Transverse colon (tissue), 4 donors: ENCODE results near the gene LIX1. TPM values are rescaled to one million over a fixed set of nuclear protein-coding genes. Genes with fewer than 3 reads are reported as not detected.

Experiments used
- DNase-seq: peaks from one replicate; pipeline ENCODE4 v3.0.0-alpha.2; 2019
- H3K27ac ChIP-seq, 4 donors: fragments of 200-600 bp; sonication (generic); 2 replicates each; pipeline ENCODE4 v1.5.1; 2016 to 2018; ENCODE audit warnings: inconsistent platforms in 4 of 4
- H3K27me3 ChIP-seq: fragments of 200-600 bp; sonication (generic); 2 replicates; pipeline ENCODE4 v1.5.1; 2017; ENCODE audit warnings: inconsistent platforms
- H3K36me3 ChIP-seq, 4 donors: fragments of 200-600 bp; sonication (generic); 2 replicates each; pipeline ENCODE4 v1.5.1; 2017 to 2019; ENCODE audit warnings: inconsistent platforms in 4 of 4
- H3K4me1 ChIP-seq, 4 donors: fragments of 200-600 bp; sonication (generic); 2 replicates each; pipeline ENCODE4 v1.5.1; 2017 to 2020; ENCODE audit warnings: inconsistent platforms in 4 of 4
- H3K4me3 ChIP-seq, 4 donors: fragments of 200-600 bp; sonication (generic); 1 replicate in 1 of 4; 2 replicates in 3 of 4; pipeline versions ENCODE4 v1.5.1 to v1.6.1; 2017 to 2019; ENCODE audit warnings: inconsistent platforms in 4 of 4
- H3K9me3 ChIP-seq, 2 donors: fragments of 200-600 bp; sonication (generic); 2 replicates each; pipeline ENCODE4 v1.5.1; 2017 to 2019; ENCODE audit warnings: inconsistent platforms in 2 of 2
- CTCF ChIP-seq, 5 experiments: fragments of 200-600 bp in 3 of 5; fragments of 450-650 bp in 2 of 5; sonication (generic) in 3 of 5; IDR thresholded peaks; 1 replicate in 2 of 5; 2 replicates in 3 of 5; pipeline ENCODE4 v1.5.1; 2016 to 2017; ENCODE audit warnings: antibody characterized with exemption in 5 of 5, inconsistent platforms in 3 of 5, mild to moderate bottlenecking in 2 of 5, moderate library complexity in 1 of 5
- EP300 ChIP-seq: sonication (generic); formaldehyde crosslinking; IDR thresholded peaks from one replicate; pipeline ENCODE4 v1.6.1; 2017; ENCODE audit warnings: antibody characterized with exemption, low read depth
- POLR2A ChIP-seq: fragments of 450-650 bp; IDR thresholded peaks from one replicate; pipeline ENCODE4 v1.6.1; 2016; ENCODE audit warnings: antibody characterized with exemption, mild to moderate bottlenecking, moderate library complexity
- POLR2AphosphoS5 ChIP-seq, 3 donors: sonication (generic); formaldehyde crosslinking; IDR thresholded peaks; one replicate each; pipeline ENCODE4 v1.6.1; 2016; ENCODE audit warnings: antibody characterized with exemption in 3 of 3
- WGBS, 2 donors: methylation state at CpG; one replicate each; pipeline ENCODE4 v1.1.5; 2018; ENCODE audit warnings: low coverage in 1 of 2; 5-methylcytosine and 5-hydroxymethylcytosine counted together
- in situ Hi-C, 4 donors: fragments of 200-750 bp; cut with MboI; loops; one replicate each; pipeline versions ENCODE4 v1.15.0 to v1.15.1; 2017; ENCODE audit warnings: low sequenced_read_pairs in 3 of 4, low pct_ligation_motif_present in 1 of 4, low pct_unique_long_range_greater_than_20kb in 1 of 4
- intact Hi-C: fragments of 100-400 bp; cut with DNase I; formaldehyde crosslinking; loops from one replicate; pipeline ENCODE4 v1.15.1; 2023; ENCODE audit warnings: low total_unique reads
- total RNA-seq, 4 donors: library from RNA; depleted of rRNA; stranded (reverse); fragments of >200 nt; gene quantifications; one replicate each; pipeline ENCODE4 v1.1.0, GENCODE V29; 2016

Gene LIX1
- total RNA-seq, 4 donors from 2014 or later = 0.16 to 0.41 TPM; not detected in 2

- in situ Hi-C loops (no loop called here), intact Hi-C loops (no loop called here)
- H3K4me3 ChIP-seq = no peak overlapping the region
- no peaks in the 10 kb centered on the region for H3K4me1 ChIP-seq
- no peak for TF ChIP-seq CTCF (IDR thresholded peaks at IDR 0.05)
- TF ChIP-seq POLR2AphosphoS5 (IDR thresholded peaks at IDR 0.05) = no peak
- no peaks in the 10 kb centered on the region for H3K9me3 ChIP-seq
- DNase-seq = no peak
- H3K27me3 ChIP-seq = no peaks in the 10 kb centered on the region
- WGBS, 2 donors = 91% methylated on average over 1 of the region's 1 CpG; no CpG with 5 or more reads in 1 of the 2 donors
- no peaks in the 10 kb centered on the region for H3K36me3 ChIP-seq
- no peak overlapping the region for H3K27ac ChIP-seq
Measured at GRCh38 chr5:97047076-97047475, 95.3 kb downstream of the LIX1 start.

- no peak overlapping the region for H3K27ac ChIP-seq
- no peaks in the 10 kb centered on the region for H3K9me3 ChIP-seq
- TF ChIP-seq POLR2A (no peak), EP300 (no peak), CTCF (IDR thresholded peaks at IDR 0.05) (no peak), POLR2AphosphoS5 (IDR thresholded peaks at IDR 0.05) (no peak)
- 80 to 92% methylated on average over 5 to 7 of the region's 7 CpGs for WGBS, 2 donors
- no peaks in the 10 kb centered on the region for H3K27me3 ChIP-seq
- no peaks in the 10 kb centered on the region for H3K36me3 ChIP-seq
- H3K4me1 ChIP-seq = no peaks in the 10 kb centered on the region
- DNase-seq = no peak
- H3K4me3 ChIP-seq = no peak overlapping the region
- intact Hi-C loops = no loop called here
- in situ Hi-C loops = no loop called here
Measured at GRCh38 chr5:97046270-97046982, 96.0 kb downstream of the LIX1 start.

- Histone ChIP-seq H3K4me3 (no peak overlapping the region), H3K36me3 (no peaks in the 10 kb centered on the region), H3K27me3 (no peaks in the 10 kb centered on the region), H3K27ac (no peak overlapping the region), H3K9me3 (no peaks in the 10 kb centered on the region), H3K4me1 (no peaks in the 10 kb centered on the region)
- no peak for TF ChIP-seq POLR2A
- no peak for TF ChIP-seq POLR2AphosphoS5 (IDR thresholded peaks at IDR 0.05)
- peak in 4 of 5 experiments; percentile 15 to 40 (median 26) for TF ChIP-seq CTCF (IDR thresholded peaks at IDR 0.05)
- intact Hi-C loops = no loop called here
- WGBS, 2 donors = 72% methylated on average over 2 of the region's 2 CpGs; no CpG with 5 or more reads in 1 of the 2 donors
- peak; percentile 52 for DNase-seq
- in situ Hi-C loops = no loop called here
Measured at GRCh38 chr5:97044052-97044451, 98.4 kb downstream of the LIX1 start.

- WGBS, 2 donors = 73% methylated on average over 3 of the region's 3 CpGs; no CpG with 5 or more reads in 1 of the 2 donors
- H3K9me3 ChIP-seq = no peaks in the 10 kb centered on the region
- no peaks in the 10 kb centered on the region for H3K4me1 ChIP-seq
- no peak for DNase-seq
- no peak for TF ChIP-seq CTCF (IDR thresholded peaks at IDR 0.05)
- TF ChIP-seq EP300 = no peak
- TF ChIP-seq POLR2A = no peak
- no peak for TF ChIP-seq POLR2AphosphoS5 (IDR thresholded peaks at IDR 0.05)
- no peak overlapping the region for H3K27ac ChIP-seq
- H3K36me3 ChIP-seq = no peaks in the 10 kb centered on the region
- no peaks in the 10 kb centered on the region for H3K27me3 ChIP-seq
- in situ Hi-C loops = no loop called here
- intact Hi-C loops = no loop called here
- H3K4me3 ChIP-seq = no peak overlapping the region
Measured at GRCh38 chr5:97043511-97043910, 98.9 kb downstream of the LIX1 start.
